Smooth muscle cell (in vitro differentiated cells): ENCODE data around the gene FBLN7. TPM values are rescaled to one million over a fixed set of nuclear protein-coding genes. Genes with fewer than 3 reads are reported as not detected.

Experiments used
- DNase-seq: peaks from one replicate; lab custom pipeline; 2025; ENCODE audit not compliant: unreplicated experiment; lab: John Stamatoyannopoulos, UW
- H2AFZ ChIP-seq: fragments of 200-600 bp; sonication (generic); 2 replicates; pipeline ENCODE4 v1.6.0; 2016; ENCODE audit warnings: antibody characterized with exemption, low read depth, mild to moderate bottlenecking
- H3F3A ChIP-seq: fragments of 200-600 bp; sonication (generic); 2 replicates; pipeline ENCODE4 v1.6.0; 2017; ENCODE audit warnings: antibody characterized with exemption, low read depth
- H3K27ac ChIP-seq: fragments of 200-600 bp; sonication (generic); 2 replicates; pipeline ENCODE4 v1.5.1; 2016; ENCODE audit warnings: low read depth, mild to moderate bottlenecking
- H3K27me3 ChIP-seq: fragments of 200-600 bp; sonication (generic); 2 replicates; pipeline ENCODE4 v1.6.1; 2016; ENCODE audit warnings: low read depth, mild to moderate bottlenecking
- H3K36me3 ChIP-seq: fragments of 200-600 bp; sonication (generic); 2 replicates; pipeline ENCODE4 v1.5.1; 2016; ENCODE audit warnings: low read depth
- H3K4me1 ChIP-seq: fragments of 200-600 bp; sonication (generic); 2 replicates; pipeline ENCODE4 v1.5.1; 2016; ENCODE audit warnings: low read depth
- H3K4me2 ChIP-seq: fragments of 200-600 bp; sonication (generic); 2 replicates; pipeline ENCODE4 v1.6.0; 2016; ENCODE audit warnings: mild to moderate bottlenecking
- H3K4me3 ChIP-seq: fragments of 200-600 bp; sonication (generic); 2 replicates; pipeline ENCODE4 v1.5.1; 2016; ENCODE audit warnings: mild to moderate bottlenecking
- H3K79me2 ChIP-seq: fragments of 200-600 bp; sonication (generic); 2 replicates; pipeline ENCODE4 v1.6.0; 2016; ENCODE audit warnings: low read depth, mild to moderate bottlenecking
- H3K9ac ChIP-seq: fragments of 200-600 bp; sonication (generic); 2 replicates; pipeline ENCODE4 v1.6.0; 2016; ENCODE audit warnings: low read depth
- H3K9me3 ChIP-seq: fragments of 200-600 bp; sonication (generic); replicated peaks from 2 replicates; pipeline ENCODE4 v1.5.1; 2016; ENCODE audit warnings: low read depth
- H4K20me1 ChIP-seq: fragments of 200-600 bp; sonication (generic); 2 replicates; pipeline ENCODE4 v1.6.0; 2016; ENCODE audit warnings: low read depth
- CTCF ChIP-seq: fragments of 200-600 bp; sonication (generic); IDR thresholded peaks from 2 replicates; pipeline ENCODE4 v1.5.1; 2017; ENCODE audit warnings: borderline replicate concordance, mild to moderate bottlenecking, antibody characterized with exemption; ENCODE audit not compliant: insufficient read depth, poor library complexity, severe bottlenecking
- WGBS: methylation state at CpG from one replicate; pipeline ENCODE4 v1.1.7; 2016; ENCODE audit warnings: low lambda C conversion rate; 5-methylcytosine and 5-hydroxymethylcytosine counted together
- polyA plus RNA-seq: library from polyadenylated mRNA; unstranded; fragments of >200 nt; fragmentation: Nextera tagmentation; extraction: Ambion mirVana; gene quantifications from 2 replicates; pipeline ENCODE4 v1.2.1, GENCODE V29; 2016
- total RNA-seq: library from RNA; depleted of rRNA; stranded (reverse); fragments of >200 nt; gene quantifications from 2 replicates; pipeline ENCODE4 v1.2.3, GENCODE V29; 2014

The FBLN7 gene
- total and polyA plus RNA-seq, 2 experiments from 2014 or later: 1.1 to 2.7 TPM

- Histone ChIP-seq H2AFZ (no peak overlapping the region), H3K79me2 (no peaks in the 10 kb centered on the region), H3K4me2 (no peak overlapping the region), H3K36me3 (no peaks in the 10 kb centered on the region), H3F3A (peaks cover 3% of the 10 kb centered on the region), H3K4me3 (no peak overlapping the region), H3K27ac (no peak overlapping the region), H3K27me3 (no peaks in the 10 kb centered on the region), H4K20me1 (no peaks in the 10 kb centered on the region), H3K4me1 (no peaks in the 10 kb centered on the region), H3K9me3 (no peaks in the 10 kb centered on the region), H3K9ac (no peak overlapping the region)
- no peak for TF ChIP-seq CTCF
- WGBS: 97% methylated on average over 2 of the region's 2 CpGs
- no peak for DNase-seq
Observed at GRCh38 chr2:112194028-112194427, 55.8 kb downstream of the FBLN7 start.

- WGBS: 95% methylated on average over 4 of the region's 4 CpGs
- H3K79me2 ChIP-seq: no peaks in the 10 kb centered on the region
- no peak for TF ChIP-seq CTCF
Observed at GRCh38 chr2:112194482-112194881, 56.3 kb downstream of the FBLN7 start.

GRCh38 chr2:112195167-112195766, 57.1 kb downstream of the FBLN7 start:
- no peaks in the 10 kb centered on the region for H4K20me1 ChIP-seq
- H3K27me3 ChIP-seq: no peaks in the 10 kb centered on the region
- no peaks in the 10 kb centered on the region for H3K9me3 ChIP-seq
- no peak overlapping the region for H3K4me3 ChIP-seq
- H3F3A ChIP-seq: peaks cover 3% of the 10 kb centered on the region
- 92% methylated on average over 8 of the region's 8 CpGs for WGBS
- TF ChIP-seq CTCF: no peak
- H3K36me3 ChIP-seq: no peaks in the 10 kb centered on the region
- no peak for DNase-seq
- H3K4me1 ChIP-seq: no peaks in the 10 kb centered on the region
- H2AFZ ChIP-seq: no peak overlapping the region
- no peak overlapping the region for H3K9ac ChIP-seq
- no peaks in the 10 kb centered on the region for H3K79me2 ChIP-seq
- no peak overlapping the region for H3K4me2 ChIP-seq
- no peak overlapping the region for H3K27ac ChIP-seq

More at GRCh38 chr2:112194482-112194881, 56.3 kb downstream of the FBLN7 start:
- no peaks in the 10 kb centered on the region for H3K27me3 ChIP-seq
- no peak overlapping the region for H2AFZ ChIP-seq
- no peaks in the 10 kb centered on the region for H4K20me1 ChIP-seq
- peaks cover 3% of the 10 kb centered on the region for H3F3A ChIP-seq
- no peak overlapping the region for H3K9ac ChIP-seq
- no peaks in the 10 kb centered on the region for H3K9me3 ChIP-seq
- no peak for DNase-seq
- no peaks in the 10 kb centered on the region for H3K4me1 ChIP-seq
- no peak overlapping the region for H3K27ac ChIP-seq
- no peak overlapping the region for H3K4me2 ChIP-seq
- no peak overlapping the region for H3K4me3 ChIP-seq
- no peaks in the 10 kb centered on the region for H3K36me3 ChIP-seq

- no peak overlapping the region for H3K4me3 ChIP-seq
- no peaks in the 10 kb centered on the region for H3K36me3 ChIP-seq
- H3K27me3 ChIP-seq: no peaks in the 10 kb centered on the region
- peaks cover 3% of the 10 kb centered on the region for H3F3A ChIP-seq
- H3K4me2 ChIP-seq: no peak overlapping the region
- H3K4me1 ChIP-seq: no peaks in the 10 kb centered on the region
- no peaks in the 10 kb centered on the region for H3K79me2 ChIP-seq
- no peak overlapping the region for H3K27ac ChIP-seq
- no peak for TF ChIP-seq CTCF
- no peak for DNase-seq
- H4K20me1 ChIP-seq: no peaks in the 10 kb centered on the region
- no peak overlapping the region for H2AFZ ChIP-seq
- H3K9me3 ChIP-seq: no peaks in the 10 kb centered on the region
- no peak overlapping the region for H3K9ac ChIP-seq
Observed at GRCh38 chr2:112195950-112196349, 57.8 kb downstream of the FBLN7 start.
